Adrenal gland (tissue), 12 donors: ENCODE measurements around the gene ARHGEF7. TPM values are rescaled to one million over a fixed set of nuclear protein-coding genes. Genes with fewer than 3 reads are reported as not detected.

Experiments
- DNase-seq, 7 donors: peaks; one replicate each; pipeline ENCODE4 v3.0.0-alpha.2; 2019 to 2020
- H3K27ac ChIP-seq, 5 donors: fragments of 200-600 bp; sonication (generic) in 4 of 5; 1 replicate in 3 of 5; 2 replicates in 2 of 5; pipeline versions ENCODE4 v1.5.1 to v1.8.0; 2016 to 2020; ENCODE audit warnings: mild to moderate bottlenecking in 1 of 5
- H3K27me3 ChIP-seq: fragments of 200-600 bp; 2 replicates; pipeline ENCODE4 v1.8.0; 2021
- H3K36me3 ChIP-seq, 2 donors: fragments of 200-600 bp; replicated peaks in 1 of 2; 1 replicate in 1 of 2; 2 replicates in 1 of 2; pipeline versions ENCODE4 v1.5.1 to v1.8.0; 2018 to 2022
- H3K4me1 ChIP-seq, 2 donors: fragments of 200-600 bp; replicated peaks in 1 of 2; 1 replicate in 1 of 2; 2 replicates in 1 of 2; pipeline versions ENCODE4 v1.5.1 to v1.8.0; 2018 to 2021
- H3K4me3 ChIP-seq, 4 donors: fragments of 200-600 bp; sonication (generic) in 3 of 4; one replicate each; pipeline ENCODE4 v1.5.1; 2016 to 2018
- H3K9me3 ChIP-seq, 3 donors: fragments of 200-600 bp; sonication (generic) in 1 of 3; replicated peaks in 1 of 3; 1 replicate in 2 of 3; 2 replicates in 1 of 3; pipeline versions ENCODE4 v1.5.1 to v1.8.0; 2016 to 2021
- CTCF ChIP-seq, 6 experiments: fragments of 450-650 bp in 4 of 6; fragments of 200-600 bp in 2 of 6; sonication (generic) in 1 of 6; IDR thresholded peaks; 1 replicate in 5 of 6; 2 replicates in 1 of 6; pipeline versions ENCODE4 v1.5.1 to v1.8.0; 2016 to 2021; ENCODE audit warnings: antibody characterized with exemption in 6 of 6, mild to moderate bottlenecking in 2 of 6, moderate library complexity in 1 of 6
- POLR2A ChIP-seq, 2 donors: fragments of 450-650 bp; IDR thresholded peaks; one replicate each; pipeline ENCODE4 v1.6.1; 2017; ENCODE audit warnings: antibody characterized with exemption in 2 of 2, mild to moderate bottlenecking in 2 of 2, moderate library complexity in 1 of 2
- WGBS, 4 donors: extraction: QIAGEN DNeasy Blood & Tissue Kit in 2 of 4; methylation state at CpG; one replicate each; pipeline versions ENCODE4 v1.1.5 to v1.1.7; 2013 to 2017; 5-methylcytosine and 5-hydroxymethylcytosine counted together
- intact Hi-C, 2 donors: fragments of 100-400 bp; cut with DNase I; formaldehyde crosslinking; loops; one replicate each; pipeline versions ENCODE4 v1.14.1 to v1.15.0; 2022 to 2023
- polyA plus RNA-seq, 3 donors: library from polyadenylated mRNA; stranded (reverse); fragments of 200-250 nt in 2 of 3; fragments of 350-450 nt in 1 of 3; fragmentation: Illumina TruSeq in 1 of 3; extraction: RNeasy Lipid Tissue Mini Kit (QIAGEN cat#74804) in 1 of 3; gene quantifications; one replicate each; pipeline ENCODE4 v1.2.3, GENCODE V29; 2013 to 2014
- total RNA-seq, 9 donors: library from RNA; depleted of rRNA in 4 of 9; stranded (reverse); fragments of >200 nt in 4 of 9; fragments of 120-200 nt in 1 of 9; fragmentation: NEBNext Ultra II Directional in 1 of 9; extraction: Animal tissue kit (Norgen Biotek cat#: 25700) in 1 of 9; gene quantifications; one replicate each; pipeline versions ENCODE4 v1.1.0 to v1.2.4, GENCODE V29; 2013 to 2023
- donor health status: healthy with polysubstance abuse.
- donor health status: Bipolar disorder and iron deficiency.
- donor health status: DM: yes; HTN: yes; CAD: no.
- donor health status: DM: no; HTN: no; CAD: no.
- donor health status: DM: no; HTN: no; CAD: no.
- donor health status: DM: yes; HTN: yes; CAD: no.

ARHGEF7 gene
- total and polyA plus RNA-seq, 12 donors: 25.3 to 69.3 (median 53.2) TPM

- DNase-seq: no peak
- no peak overlapping the region for H3K4me3 ChIP-seq
- no peak overlapping the region for H3K27ac ChIP-seq
- H3K36me3 ChIP-seq: peaks cover 0 to 83% of the 10 kb centered on the region in 2 donors
- H3K9me3 ChIP-seq: no peaks in the 10 kb centered on the region
- no peak for TF ChIP-seq CTCF (IDR thresholded peaks at IDR 0.05)
- TF ChIP-seq POLR2A (IDR thresholded peaks at IDR 0.05): no peak
- WGBS, 4 donors: 88 to 97% (median 95%) methylated on average over 7 to 10 of the region's 10 CpGs
- H3K27me3 ChIP-seq: no peaks in the 10 kb centered on the region
- intact Hi-C loops: no loop called here
- peaks cover 4 to 11% of the 10 kb centered on the region in 2 donors for H3K4me1 ChIP-seq
These were observed 168.3 kb downstream of the ARHGEF7 start for GRCh38 chr13:111283457-111283856.

- Histone ChIP-seq H3K9me3 (no peaks in the 10 kb centered on the region), H3K4me3 (no peak overlapping the region), H3K27me3 (no peaks in the 10 kb centered on the region), H3K4me1 (peaks cover 4 to 11% of the 10 kb centered on the region in 2 donors), H3K36me3 (peaks cover 0 to 84% of the 10 kb centered on the region in 2 donors), H3K27ac (no peak overlapping the region)
- intact Hi-C loops: no loop called here
- peak; percentile 51 to 80 (median 73) for DNase-seq
- WGBS, 4 donors: 56 to 76% (median 69%) methylated on average over 9 of the region's 9 CpGs
- no peak for TF ChIP-seq CTCF (IDR thresholded peaks at IDR 0.05)
- no peak for TF ChIP-seq POLR2A (IDR thresholded peaks at IDR 0.05)
These were observed 168.9 kb downstream of the ARHGEF7 start for GRCh38 chr13:111283991-111284390.

GRCh38 chr13:111284565-111284964 is 169.5 kb downstream of the ARHGEF7 start:
- peaks cover 4 to 11% of the 10 kb centered on the region in 2 donors for H3K4me1 ChIP-seq
- intact Hi-C loops: no loop called here
- peak in 1 of 7 donors; percentile 39 for DNase-seq
- no peaks in the 10 kb centered on the region for H3K27me3 ChIP-seq
- H3K4me3 ChIP-seq: no peak overlapping the region
- peaks cover 0 to 83% of the 10 kb centered on the region in 2 donors for H3K36me3 ChIP-seq
- no peak for TF ChIP-seq POLR2A (IDR thresholded peaks at IDR 0.05)
- TF ChIP-seq CTCF (IDR thresholded peaks at IDR 0.05): no peak
- no peak overlapping the region for H3K27ac ChIP-seq
- 90 to 95% (median 95%) methylated on average over 14 of the region's 14 CpGs for WGBS, 4 donors
- no peaks in the 10 kb centered on the region for H3K9me3 ChIP-seq

- WGBS, 4 donors: 88 to 95% (median 90%) methylated on average over 14 to 15 of the region's 15 CpGs
- intact Hi-C loops: no loop called here
- TF ChIP-seq POLR2A (IDR thresholded peaks at IDR 0.05) (no peak), CTCF (IDR thresholded peaks at IDR 0.05) (no peak)
These were observed 171.1 kb downstream of the ARHGEF7 start for GRCh38 chr13:111286162-111286561.

More at GRCh38 chr13:111286162-111286561, 171.1 kb downstream of the ARHGEF7 start:
- DNase-seq: no peak
- H3K27ac ChIP-seq: no peak overlapping the region
- H3K36me3 ChIP-seq: peaks cover 0 to 80% of the 10 kb centered on the region in 2 donors
- no peaks in the 10 kb centered on the region for H3K9me3 ChIP-seq
- peaks cover 4 to 11% of the 10 kb centered on the region in 2 donors for H3K4me1 ChIP-seq
- H3K4me3 ChIP-seq: no peak overlapping the region
- H3K27me3 ChIP-seq: no peaks in the 10 kb centered on the region
